Naive thymus-derived CD4-positive, alpha-beta T cell (primary cell): ENCODE data around the gene PSMD13. TPM values are rescaled to one million over a fixed set of nuclear protein-coding genes. Genes with fewer than 3 reads are reported as not detected.
"Not testable (repeated sequence)": the region's sequence is repeated elsewhere in the genome, so short reads cannot be mapped to it uniquely, and the experiment has no call there.

ENCODE experiments used
- ATAC-seq: fragments of 150-1000 bp; cut with Tn5 transposase; 2 replicates; pipeline ENCODE4 v1.10.0; 2021; ENCODE audit warnings: mild to moderate bottlenecking, moderate library complexity
- CTCF ChIA-PET: fragments of 350-600 bp; sonication (Branson Sonifier 250); formaldehyde crosslinking; loops from one replicate; lab custom pipeline; 2021; ENCODE audit warnings: antibody characterized with exemption; lab: Charles Lee
- POLR2A ChIA-PET: fragments of 350-600 bp; sonication (Branson Sonifier 250); formaldehyde crosslinking; loops from one replicate; lab custom pipeline; 2021; ENCODE audit warnings: antibody characterized with exemption, inconsistent platforms; lab: Charles Lee
- DNase-seq, 9 donors: peaks; one replicate each; pipeline versions ENCODE4 v3.0.0 to v3.0.0-alpha.2; 2020 to 2022; ENCODE audit warnings: mixed read lengths in 1 of 9
- H3K27ac ChIP-seq: one replicate; pipeline ENCODE4 v1.7.0; 2013; ENCODE audit warnings: mild to moderate bottlenecking, low read depth, low read length, moderate library complexity
- H3K27me3 ChIP-seq, 2 donors: one replicate each; pipeline ENCODE4 v1.7.0; 2013; ENCODE audit warnings: low read length in 2 of 2, mild to moderate bottlenecking in 2 of 2, moderate library complexity in 2 of 2; ENCODE audit not compliant: control insufficient read depth in 2 of 2, insufficient read depth in 2 of 2
- H3K36me3 ChIP-seq, 3 experiments: 1 replicate in 2 of 3; 2 replicates in 1 of 3; pipeline ENCODE4 v1.7.0; 2013; ENCODE audit warnings: low read length in 3 of 3, mild to moderate bottlenecking in 3 of 3, moderate library complexity in 1 of 3; ENCODE audit not compliant: insufficient read depth in 3 of 3, control insufficient read depth in 2 of 3
- H3K4me1 ChIP-seq, 2 donors: one replicate each; pipeline ENCODE4 v1.7.0; 2013; ENCODE audit warnings: low read length in 2 of 2, mild to moderate bottlenecking in 2 of 2, moderate library complexity in 1 of 2; ENCODE audit not compliant: control insufficient read depth in 2 of 2, insufficient read depth in 2 of 2
- H3K4me3 ChIP-seq: 2 replicates; pipeline ENCODE4 v1.7.0; 2013; ENCODE audit warnings: mild to moderate bottlenecking, low read length
- H3K9me3 ChIP-seq, 3 experiments: 1 replicate in 2 of 3; 2 replicates in 1 of 3; pipeline ENCODE4 v1.7.0; 2013; ENCODE audit warnings: low read length in 3 of 3; ENCODE audit not compliant: control insufficient read depth in 2 of 3
- H3K27ac Mint-ChIP-seq, 9 donors: one replicate each; pipeline ENCODE4 v1.8.0; 2020 to 2022; ENCODE audit warnings: mixed read lengths in 9 of 9, mild to moderate bottlenecking in 8 of 9, moderate library complexity in 5 of 9, inconsistent platforms in 2 of 9
- H3K27me3 Mint-ChIP-seq, 5 donors: one replicate each; pipeline ENCODE4 v1.8.0; 2021 to 2022; ENCODE audit warnings: mixed read lengths in 5 of 5, mild to moderate bottlenecking in 1 of 5
- H3K36me3 Mint-ChIP-seq, 5 donors: one replicate each; pipeline ENCODE4 v1.8.0; 2020 to 2022; ENCODE audit warnings: mixed read lengths in 5 of 5, mild to moderate bottlenecking in 3 of 5, inconsistent platforms in 1 of 5
- H3K4me1 Mint-ChIP-seq, 7 donors: one replicate each; pipeline ENCODE4 v1.8.0; 2020 to 2022; ENCODE audit warnings: mixed read lengths in 7 of 7, mild to moderate bottlenecking in 3 of 7, inconsistent platforms in 1 of 7
- H3K4me3 Mint-ChIP-seq, 10 donors: one replicate each; pipeline ENCODE4 v1.8.0; 2020 to 2022; ENCODE audit warnings: mild to moderate bottlenecking in 10 of 10, mixed read lengths in 10 of 10, moderate library complexity in 6 of 10, inconsistent platforms in 2 of 10
- H3K9me3 Mint-ChIP-seq, 11 donors: one replicate each; pipeline ENCODE4 v1.8.0; 2020 to 2022; ENCODE audit warnings: mixed read lengths in 11 of 11, mild to moderate bottlenecking in 4 of 11, inconsistent platforms in 1 of 11, moderate library complexity in 1 of 11
- intact Hi-C, 2 donors: fragments of 100-400 bp; cut with micrococcal nuclease; formaldehyde crosslinking; loops; one replicate each; pipeline ENCODE4 v1.15.1; 2023
- polyA plus RNA-seq, 2 donors: library from polyadenylated mRNA; unstranded; fragments of 300-500 nt; fragmentation: Illumina TruSeq; gene quantifications; one replicate each; pipeline ENCODE4 v1.2.3, GENCODE V29; 2021
- total RNA-seq, 6 experiments: library from RNA in 5 of 6; stranded (reverse) in 5 of 6; gene quantifications; 1 replicate in 5 of 6; 2 replicates in 1 of 6; pipeline ENCODE4 v1.2.3 and lab custom pipeline; 2021 to 2026

The PSMD13 gene
- total and polyA plus RNA-seq, 7 experiments from 2014 or later, result 64.3 to 215 (median 93.4) TPM

DNA sequence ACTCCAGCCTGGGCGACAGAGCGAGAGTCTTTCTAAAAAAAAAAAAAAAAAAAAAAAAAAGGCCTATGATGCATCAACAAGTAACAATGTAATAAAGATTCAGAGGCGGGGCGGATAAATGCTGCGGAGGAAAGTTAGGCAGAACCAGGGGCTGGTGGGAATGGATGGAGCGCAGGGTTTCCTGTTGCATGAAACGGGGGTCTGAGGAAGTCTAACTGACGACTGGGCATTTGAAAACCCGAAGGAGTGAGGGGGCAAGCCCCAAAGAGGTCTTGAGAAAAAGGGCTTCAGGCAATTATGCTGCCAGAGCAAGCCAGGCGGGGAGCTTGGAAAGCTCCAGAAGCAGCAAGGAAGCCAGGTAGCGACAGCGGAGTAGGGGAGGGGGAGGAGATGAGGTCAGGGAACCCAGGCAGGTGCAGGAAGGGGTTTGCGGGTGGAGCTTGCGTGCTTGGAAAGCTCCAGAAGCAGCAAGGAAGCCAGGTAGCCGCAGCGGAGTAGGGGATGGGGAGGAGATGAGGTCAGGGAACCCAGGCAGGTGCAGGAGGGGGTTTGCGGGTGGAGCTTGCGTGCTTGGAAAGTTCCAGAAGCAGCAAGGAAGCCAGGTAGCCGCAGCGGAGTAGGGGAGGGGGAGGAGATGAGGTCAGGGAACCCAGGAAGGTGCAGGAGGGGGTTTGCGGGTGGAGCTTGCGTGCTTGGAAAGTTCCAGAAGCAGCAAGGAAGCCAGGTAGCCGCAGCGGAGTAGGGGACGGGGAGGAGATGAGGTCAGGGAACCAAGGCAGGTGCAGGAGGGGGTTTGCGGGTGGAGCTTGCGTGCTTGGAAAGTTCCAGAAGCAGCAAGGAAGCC lies 50.4 kb downstream of the PSMD13 start:
- peak; percentile 15 to 94 (median 70) for DNase-seq
- peak overlapping the region; percentile 89 to 100 (median 98) for H3K27ac Mint-ChIP-seq
- H3K4me3 Mint-ChIP-seq, result peak overlapping the region; percentile 88 to 100 (median 98)
- peaks cover 31 to 64% (median 51%) of the 10 kb centered on the region in 7 donors for H3K4me1 Mint-ChIP-seq
- not testable (repeated sequence) for H3K9me3 ChIP-seq, H3K27me3 ChIP-seq, ATAC-seq, H3K9me3 Mint-ChIP-seq
- peaks cover 0 to 30% (median 0%) of the 10 kb centered on the region in 3 experiments for H3K36me3 ChIP-seq
- peak overlapping the region; percentile 64 for H3K4me3 ChIP-seq
- intact Hi-C loops, result loop anchor here (1.0 to 5.0 kb wide), 3 partner anchors 18 to 50 kb away; partner anchors contain the start of genes PSMD13 (in 1 of the 2) and SIRT3 (in 1 of the 2)
- ChIA-PET POLR2A (interaction anchor here (0.6 to 15.1 kb wide), 16 partner anchors 11 to 121 kb away, joined by 3 to 330 read pairs (median 16); partner anchors contain the start of genes BET1L, IFITM2, IFITM5 and NLRP6), CTCF (interaction anchor here (0.6 to 1.8 kb wide), 10 partner anchors 18 to 163 kb away, joined by 3 to 9 read pairs (median 4); partner anchors contain the start of gene PTDSS2)
- peaks cover 0 to 23% (median 0%) of the 10 kb centered on the region in 5 donors for H3K27me3 Mint-ChIP-seq
- peaks cover 22 to 23% of the 10 kb centered on the region in 2 donors for H3K4me1 ChIP-seq
- H3K36me3 Mint-ChIP-seq, result peaks cover 0 to 37% (median 0%) of the 10 kb centered on the region in 5 donors
- H3K27ac ChIP-seq, result peak overlapping the region; percentile 100

DNA sequence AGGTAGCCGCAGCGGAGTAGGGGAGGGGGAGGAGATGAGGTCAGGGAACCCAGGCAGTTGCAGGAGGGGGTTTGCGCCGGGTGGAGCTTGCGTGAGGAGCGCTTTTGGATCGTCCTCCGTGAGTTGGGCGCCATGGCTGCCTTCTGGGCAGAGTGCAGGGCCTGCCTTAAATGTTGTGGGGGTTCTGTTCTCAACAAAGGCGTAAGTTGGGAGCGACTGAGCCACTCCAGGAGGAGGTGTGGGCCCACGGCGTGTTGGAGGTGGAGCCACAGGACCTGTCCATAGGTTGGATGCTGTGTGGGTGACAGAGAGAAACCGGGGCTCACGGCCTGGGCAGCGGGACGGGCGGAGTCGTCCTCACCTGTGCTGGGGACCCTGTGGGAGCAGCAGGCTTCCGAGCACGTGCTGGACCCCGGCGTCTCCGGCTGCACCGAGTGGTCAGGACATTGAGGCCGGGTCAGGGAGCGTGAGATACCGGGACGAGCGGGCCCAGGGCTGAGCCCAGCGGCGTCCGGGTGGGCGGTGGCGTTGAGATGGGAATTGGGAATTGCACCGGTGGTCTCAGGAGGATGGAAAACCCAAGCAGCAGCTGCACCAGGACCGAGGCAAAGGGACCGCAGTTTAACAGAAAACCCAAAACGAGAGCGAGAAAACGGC lies 51.2 kb downstream of the PSMD13 start:
- H3K36me3 ChIP-seq, result peaks cover 0 to 37% (median 0%) of the 10 kb centered on the region in 3 experiments
- ChIA-PET CTCF (interaction anchor here (0.6 to 2.4 kb wide), 8 partner anchors 18 to 72 kb away, joined by 3 to 11 read pairs (median 4); no protein-coding TSS in a partner anchor), POLR2A (interaction anchor here (0.6 to 15.1 kb wide), 21 partner anchors 10 to 122 kb away, joined by 3 to 330 read pairs (median 12); partner anchors contain the start of genes BET1L, IFITM2, IFITM5 and NLRP6)
- H3K4me3 Mint-ChIP-seq, result peak overlapping the region; percentile 88 to 100 (median 98)
- DNase-seq (peak in 6 of 9 donors; percentile 22 to 70 (median 58)), ATAC-seq (peak; percentile 48)
- H3K9me3 ChIP-seq, result no peaks in the 10 kb centered on the region
- H3K4me1 ChIP-seq, result peaks cover 16% of the 10 kb centered on the region in 2 donors
- peaks cover 0 to 4% (median 0%) of the 10 kb centered on the region in 11 donors for H3K9me3 Mint-ChIP-seq
- H3K27me3 Mint-ChIP-seq, result peaks cover 0 to 15% (median 0%) of the 10 kb centered on the region in 5 donors
- H3K4me3 ChIP-seq, result peak overlapping the region; percentile 64
- H3K27me3 ChIP-seq, result no peaks in the 10 kb centered on the region
- peak overlapping the region; percentile 89 to 100 (median 98) for H3K27ac Mint-ChIP-seq
- intact Hi-C loops, result loop anchor here (1.0 to 5.0 kb wide), 6 partner anchors 8 to 81 kb away; partner anchors contain the start of genes BET1L (in 1 of the 2), PSMD13 (in 1 of the 2), RIC8A (in 1 of the 2) and SIRT3 (in 1 of the 2)
- peaks cover 0 to 30% (median 0%) of the 10 kb centered on the region in 5 donors for H3K36me3 Mint-ChIP-seq
- peaks cover 26 to 57% (median 44%) of the 10 kb centered on the region in 7 donors for H3K4me1 Mint-ChIP-seq
- peak overlapping the region; percentile 100 for H3K27ac ChIP-seq

DNA sequence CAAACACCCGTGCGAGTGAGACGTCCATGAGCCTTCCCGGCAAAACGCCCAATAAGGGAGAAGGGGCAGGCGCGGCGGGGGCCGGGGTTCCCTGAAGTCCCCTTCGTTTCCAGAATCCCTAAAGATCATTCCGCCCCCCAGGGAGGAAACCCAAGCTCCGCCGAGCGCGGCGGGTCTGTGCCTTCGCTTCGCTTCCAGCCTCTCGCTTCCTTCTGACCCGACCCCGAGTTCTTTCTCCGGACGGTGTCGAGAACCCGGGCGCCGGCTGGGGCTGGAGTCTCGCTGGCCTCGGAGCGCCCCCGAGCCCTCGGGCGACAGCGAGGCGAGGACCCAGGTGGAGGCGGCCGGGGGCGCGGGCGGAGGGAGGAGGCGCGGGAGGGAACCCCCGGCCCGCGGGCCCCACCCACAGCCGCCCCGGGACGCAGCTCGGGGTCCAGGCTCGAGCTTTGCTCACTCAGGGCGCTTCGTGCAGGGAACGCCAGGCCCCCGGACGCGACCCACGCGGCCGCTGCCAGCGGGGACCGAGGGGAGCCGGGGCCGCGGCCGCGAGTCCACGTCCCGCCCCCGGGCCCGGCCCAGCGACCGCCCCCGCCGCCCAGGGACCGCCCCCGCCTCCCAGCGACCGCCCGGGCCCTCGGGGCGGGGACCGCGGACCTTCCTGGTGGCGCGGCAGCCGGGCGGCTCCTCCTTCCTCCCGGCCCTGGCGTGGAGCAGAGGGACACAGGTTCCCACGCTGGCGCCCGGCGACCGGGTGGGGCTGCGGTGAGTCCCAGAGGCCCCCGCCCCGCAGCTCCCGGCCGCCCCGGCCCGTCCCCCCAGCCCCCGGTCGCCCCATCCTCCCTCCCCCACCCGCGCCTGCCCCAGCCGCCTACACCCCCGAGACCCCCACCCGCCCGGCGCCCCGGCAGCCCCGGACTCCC lies 52.0 kb downstream of the PSMD13 start, which contains the start of gene PGGHG:
TSS of gene PGGHG (plus strand) at position 649 of the 920 bp plus-strand sequence. CDS start 691 bp downstream, outside the sequence.
- Mint-ChIP-seq H3K27ac (peak within 1 kb of the TSS; percentile 89 to 100 (median 98)), H3K9me3 (peaks cover 0 to 4% (median 0%) of the 10 kb centered on the region in 11 donors)
- peak within 1 kb of the TSS; percentile 100 for H3K27ac ChIP-seq

DNA sequence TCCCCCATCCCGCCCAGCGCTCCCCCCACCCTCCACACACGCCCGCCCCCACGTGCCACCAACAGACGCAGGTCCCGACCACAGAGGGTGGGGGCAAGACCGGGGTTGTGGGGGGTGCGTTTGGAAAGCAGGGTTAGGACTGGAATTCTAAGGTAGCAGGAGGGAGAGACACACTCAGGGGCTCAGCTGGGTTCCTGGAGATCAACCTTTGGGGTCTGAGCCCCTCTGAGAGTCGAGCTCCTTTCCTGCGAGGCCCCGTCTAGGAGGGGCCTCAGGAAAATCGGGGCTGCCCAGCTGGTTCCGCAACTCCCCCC lies 52.6 kb downstream of the PSMD13 start:
- H3K27me3 Mint-ChIP-seq, result peaks cover 0 to 14% (median 0%) of the 10 kb centered on the region in 5 donors
- no peaks in the 10 kb centered on the region for H3K27me3 ChIP-seq
- peak overlapping the region; percentile 47 for H3K4me3 ChIP-seq
- ChIA-PET CTCF (interaction anchor here (1.0 to 2.4 kb wide), 4 partner anchors 17 to 37 kb away, joined by 3 to 11 read pairs (median 4); no protein-coding TSS in a partner anchor), POLR2A (interaction anchor here (0.8 to 15.1 kb wide), 14 partner anchors 9 to 117 kb away, joined by 3 to 330 read pairs (median 8); partner anchors contain the start of genes BET1L, IFITM2, IFITM5 and NLRP6)
- DNase-seq (peak in 7 of 9 donors; percentile 24 to 69 (median 57)), ATAC-seq (peak; percentile 49)
- peaks cover 0 to 4% (median 0%) of the 10 kb centered on the region in 11 donors for H3K9me3 Mint-ChIP-seq
- intact Hi-C loops, result loop anchor here (1.0 to 5.0 kb wide), 4 partner anchors 9 to 83 kb away; partner anchors contain the start of genes BET1L (in 1 of the 2), PSMD13 (in 1 of the 2), RIC8A (in 1 of the 2) and SIRT3 (in 1 of the 2)
- H3K4me3 Mint-ChIP-seq, result peak overlapping the region; percentile 68 to 89 (median 84)
- H3K36me3 Mint-ChIP-seq, result peaks cover 0 to 23% (median 0%) of the 10 kb centered on the region in 5 donors
- peaks cover 0 to 51% (median 7%) of the 10 kb centered on the region in 3 experiments for H3K36me3 ChIP-seq
- peak overlapping the region; percentile 100 for H3K27ac ChIP-seq
- H3K9me3 ChIP-seq, result no peaks in the 10 kb centered on the region
- H3K4me1 ChIP-seq, result peaks cover 16% of the 10 kb centered on the region in 2 donors
- peaks cover 19 to 48% (median 33%) of the 10 kb centered on the region in 7 donors for H3K4me1 Mint-ChIP-seq
- peak overlapping the region; percentile 74 to 95 (median 88) for H3K27ac Mint-ChIP-seq

More for the DNA sequence above, 52.0 kb downstream of the PSMD13 start, which contains the start of gene PGGHG:
- H3K4me3 ChIP-seq, result peak within 1 kb of the TSS; percentile 64
- ATAC-seq, result peak; percentile 65
- H3K4me3 Mint-ChIP-seq, result peak within 1 kb of the TSS; percentile 88 to 100 (median 98)
- no peaks in the 10 kb centered on the region for H3K9me3 ChIP-seq
- peaks cover 16% of the 10 kb centered on the region in 2 donors for H3K4me1 ChIP-seq
- intact Hi-C loops, result loop anchor here (1.0 to 5.0 kb wide), 5 partner anchors 8 to 82 kb away; partner anchors contain the start of genes BET1L (in 1 of the 2), PSMD13 (in 1 of the 2), RIC8A (in 1 of the 2) and SIRT3 (in 1 of the 2)
- DNase-seq, result peak in 5 of 9 donors; percentile 40 to 72 (median 49)
- ChIA-PET POLR2A (interaction anchor here (0.7 to 15.1 kb wide), 18 partner anchors 9 to 121 kb away, joined by 3 to 330 read pairs (median 12); partner anchors contain the start of genes BET1L, IFITM2, IFITM5 and NLRP6), CTCF (interaction anchor here (0.9 to 2.4 kb wide), 5 partner anchors 17 to 40 kb away, joined by 3 to 11 read pairs (median 3); no protein-coding TSS in a partner anchor)
- H3K4me1 Mint-ChIP-seq, result peaks cover 20 to 50% (median 36%) of the 10 kb centered on the region in 7 donors
- peaks cover 0 to 14% (median 0%) of the 10 kb centered on the region in 5 donors for H3K27me3 Mint-ChIP-seq
- H3K27me3 ChIP-seq, result no peaks in the 10 kb centered on the region
- H3K36me3 ChIP-seq, result peaks cover 0 to 45% (median under 1%) of the 10 kb centered on the region in 3 experiments
- H3K36me3 Mint-ChIP-seq, result peaks cover 0 to 24% (median 0%) of the 10 kb centered on the region in 5 donors
